GM23248 (cell line): Measurements from ENCODE around the gene ILK. TPM values are rescaled to one million over a fixed set of nuclear protein-coding genes. Genes with fewer than 3 reads are reported as not detected.

Experiments
- DNase-seq: peaks from one replicate; pipeline ENCODE4 v3.0.0-alpha.2; 2015
- H2AFZ ChIP-seq: fragments of 200-600 bp; sonication (generic); 2 replicates; pipeline ENCODE4 v1.6.1; 2016; ENCODE audit warnings: antibody characterized with exemption
- H3F3A ChIP-seq: fragments of 200-600 bp; sonication (generic); 2 replicates; pipeline ENCODE4 v1.6.1; 2016; ENCODE audit warnings: mild to moderate bottlenecking, antibody characterized with exemption, mixed run types; ENCODE audit not compliant: insufficient read depth
- H3K27ac ChIP-seq: fragments of 200-600 bp; sonication (generic); 2 replicates; pipeline ENCODE4 v1.5.1; 2016; ENCODE audit warnings: mild to moderate bottlenecking
- H3K27me3 ChIP-seq: fragments of 200-600 bp; sonication (generic); replicated peaks from 2 replicates; pipeline ENCODE4 v1.6.1; 2016; ENCODE audit warnings: mild to moderate bottlenecking; ENCODE audit not compliant: insufficient read depth
- H3K36me3 ChIP-seq: fragments of 200-600 bp; sonication (generic); 2 replicates; pipeline ENCODE4 v1.6.1; 2016; ENCODE audit warnings: low read depth, mild to moderate bottlenecking
- H3K4me1 ChIP-seq: fragments of 200-600 bp; sonication (generic); 2 replicates; pipeline ENCODE4 v1.6.1; 2016; ENCODE audit warnings: mild to moderate bottlenecking; ENCODE audit not compliant: insufficient read depth
- H3K4me2 ChIP-seq: fragments of 200-600 bp; sonication (generic); one replicate; pipeline ENCODE4 v1.6.1; 2016; ENCODE audit warnings: mild to moderate bottlenecking; ENCODE audit not compliant: unreplicated experiment
- H3K4me3 ChIP-seq: fragments of 200-600 bp; sonication (generic); 2 replicates; pipeline ENCODE4 v1.5.1; 2016; ENCODE audit warnings: mild to moderate bottlenecking
- H3K79me2 ChIP-seq: fragments of 200-600 bp; sonication (generic); 2 replicates; pipeline ENCODE4 v1.6.1; 2016; ENCODE audit warnings: mild to moderate bottlenecking; ENCODE audit not compliant: insufficient read depth
- H3K9ac ChIP-seq: fragments of 200-600 bp; sonication (generic); 2 replicates; pipeline ENCODE4 v1.6.1; 2016; ENCODE audit warnings: mild to moderate bottlenecking
- H3K9me2 ChIP-seq: fragments of 200-600 bp; sonication (generic); 2 replicates; pipeline ENCODE4 v1.6.1; 2016; ENCODE audit warnings: mixed run types, mild to moderate bottlenecking, moderate library complexity; ENCODE audit not compliant: insufficient read depth
- H3K9me3 ChIP-seq: fragments of 200-600 bp; sonication (generic); one replicate; pipeline ENCODE4 v1.6.1; 2017; ENCODE audit warnings: low read depth
- H4K20me1 ChIP-seq: fragments of 200-600 bp; sonication (generic); 2 replicates; pipeline ENCODE4 v1.6.0; 2016; ENCODE audit not compliant: insufficient read depth
- EZH2 ChIP-seq: fragments of 200-600 bp; sonication (generic); IDR thresholded peaks from 2 replicates; pipeline ENCODE4 v1.6.1; 2018; ENCODE audit warnings: antibody characterized with exemption, mild to moderate bottlenecking; ENCODE audit not compliant: insufficient read depth, poor library complexity, severe bottlenecking
- EZH2phosphoT487 ChIP-seq: fragments of 200-600 bp; sonication (generic); IDR thresholded peaks from 2 replicates; pipeline ENCODE4 v1.6.1; 2018; ENCODE audit warnings: antibody characterized with exemption, moderate library complexity, mild to moderate bottlenecking, low read depth; ENCODE audit not compliant: insufficient read depth
- WGBS, 2 experiments: methylation state at CpG; one replicate each; pipeline ENCODE4 v1.1.6; 2015 to 2017; ENCODE audit warnings: low lambda C conversion rate in 2 of 2, low coverage in 1 of 2; ENCODE audit errors: missing lambda C conversion rate in 2 of 2; 5-methylcytosine and 5-hydroxymethylcytosine counted together
- in situ Hi-C: fragments of 300-500 bp; cut with MboI; formaldehyde crosslinking; loops from 2 replicates; pipeline ENCODE4 v1.15.0; 2020
- polyA plus RNA-seq: library from polyadenylated mRNA; unstranded; fragments of >200 nt; fragmentation: Nextera tagmentation; extraction: Ambion mirVana; gene quantifications from 2 replicates; pipeline ENCODE4 v1.2.1, GENCODE V29; 2016
- total RNA-seq: library from RNA; depleted of rRNA; stranded (reverse); fragments of >200 nt; shearing (Covaris generic); gene quantifications from 2 replicates; pipeline ENCODE4 v1.2.3, GENCODE V29; 2014

Gene ILK
- total and polyA plus RNA-seq, 2 experiments from 2014 or later: 242 to 256 TPM

- no peak for TF ChIP-seq EZH2
- no peak for TF ChIP-seq EZH2phosphoT487
- no peaks in the 10 kb centered on the region for H3K9me3 ChIP-seq
Measured at GRCh38 chr11:6612213-6613041, 8.9 kb downstream of the ILK start, which contains the start of gene TAF10. TSS of gene TAF10 (minus strand) at chr11:6612216. CDS start at chr11:6612189, 27 bp downstream.

DNA sequence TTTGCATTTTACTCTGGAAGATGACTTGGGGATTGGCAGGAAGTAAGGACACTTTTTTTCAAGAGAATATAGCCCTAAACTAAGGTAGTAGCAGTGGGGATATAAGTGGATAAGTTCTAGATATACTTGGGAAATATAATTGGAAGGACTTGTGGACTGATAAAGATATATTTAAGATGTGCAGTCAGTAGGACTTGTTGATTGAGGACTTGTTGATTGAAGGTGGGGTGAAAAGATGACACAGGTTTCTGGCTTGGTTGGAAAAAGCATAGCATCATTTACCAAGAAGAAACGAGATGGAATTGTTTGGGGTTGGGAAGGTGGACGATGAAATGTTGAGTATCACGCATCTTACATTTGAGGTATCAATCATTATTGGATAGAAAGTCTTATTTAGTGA is 9.9 kb downstream of the ILK start:
- H3K9ac ChIP-seq: no peak overlapping the region
- no peak overlapping the region for H2AFZ ChIP-seq
- H3K4me3 ChIP-seq: no peak overlapping the region
- H3K27me3 ChIP-seq: no peaks in the 10 kb centered on the region
- peaks cover 52% of the 10 kb centered on the region for H3F3A ChIP-seq
- H3K4me1 ChIP-seq: peaks cover 30% of the 10 kb centered on the region
- peaks cover 25% of the 10 kb centered on the region for H3K36me3 ChIP-seq
- no peak for DNase-seq
- H3K4me2 ChIP-seq: no peak overlapping the region
- no peaks in the 10 kb centered on the region for H3K9me3 ChIP-seq
- H3K79me2 ChIP-seq: peaks cover 48% of the 10 kb centered on the region
- H4K20me1 ChIP-seq: no peaks in the 10 kb centered on the region
- TF ChIP-seq EZH2phosphoT487: no peak
- TF ChIP-seq EZH2: no peak
- WGBS, 2 experiments: 93 to 96% methylated on average over 3 of the region's 3 CpGs
- peak overlapping the region; percentile 88; the same call in 1 of the 2 replicates for H3K27ac ChIP-seq
- H3K9me2 ChIP-seq: no peaks in the 10 kb centered on the region
- in situ Hi-C loops: no loop called here

More at GRCh38 chr11:6612213-6613041, 8.9 kb downstream of the ILK start, which contains the start of gene TAF10:
- peaks cover 51% of the 10 kb centered on the region for H3F3A ChIP-seq
- DNase-seq: peak; percentile 98
- H2AFZ ChIP-seq: peak within 1 kb of the TSS; percentile 79
- peak within 1 kb of the TSS; percentile 80 for H3K9ac ChIP-seq
- H4K20me1 ChIP-seq: no peaks in the 10 kb centered on the region
- no peaks in the 10 kb centered on the region for H3K9me2 ChIP-seq
- H3K27ac ChIP-seq: peak within 1 kb of the TSS; percentile 88
- H3K27me3 ChIP-seq: no peaks in the 10 kb centered on the region
- H3K4me1 ChIP-seq: peaks cover 27% of the 10 kb centered on the region
- in situ Hi-C loops: no loop called here
- H3K4me3 ChIP-seq: peak within 1 kb of the TSS; percentile 74
- H3K79me2 ChIP-seq: peaks cover 53% of the 10 kb centered on the region
- H3K4me2 ChIP-seq: peak within 1 kb of the TSS; percentile 92
- peaks cover 32% of the 10 kb centered on the region for H3K36me3 ChIP-seq
- WGBS, 2 experiments: 1 to 2% methylated on average over 48 to 51 of the region's 51 CpGs

DNA sequence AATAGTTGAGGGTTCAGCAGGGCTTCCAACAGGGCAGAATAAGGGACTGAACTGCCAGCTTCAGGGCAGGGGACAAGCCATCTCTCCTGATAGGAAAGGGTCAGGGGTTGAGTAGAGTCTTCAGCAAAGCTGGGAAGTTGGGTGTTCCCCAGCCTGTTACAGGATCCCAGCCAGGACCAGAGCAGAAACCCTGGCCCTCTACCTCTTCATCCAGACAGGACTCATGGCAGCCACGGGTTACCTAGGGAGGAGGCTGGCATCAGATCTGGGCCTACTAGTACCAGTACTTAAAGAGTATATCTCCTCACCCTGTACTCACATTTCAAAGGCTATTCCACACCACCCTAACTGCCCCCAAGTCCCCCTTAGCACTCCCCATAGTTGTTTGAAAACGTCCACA is 10.9 kb downstream of the ILK start:
- H3K9ac ChIP-seq: no peak overlapping the region
- H3K9me2 ChIP-seq: no peaks in the 10 kb centered on the region
- 88 to 97% methylated on average over 2 of the region's 2 CpGs for WGBS, 2 experiments
- H3K79me2 ChIP-seq: peaks cover 38% of the 10 kb centered on the region
- H3K36me3 ChIP-seq: peaks cover 18% of the 10 kb centered on the region
- TF ChIP-seq EZH2: no peak
- TF ChIP-seq EZH2phosphoT487: no peak
- DNase-seq: no peak
- no peaks in the 10 kb centered on the region for H3K27me3 ChIP-seq
- H3K9me3 ChIP-seq: no peaks in the 10 kb centered on the region
- H2AFZ ChIP-seq: no peak overlapping the region
- no peak overlapping the region for H3K4me2 ChIP-seq
- H4K20me1 ChIP-seq: no peaks in the 10 kb centered on the region
- H3F3A ChIP-seq: peaks cover 47% of the 10 kb centered on the region
- H3K4me3 ChIP-seq: no peak overlapping the region
- in situ Hi-C loops: no loop called here
- H3K4me1 ChIP-seq: peaks cover 31% of the 10 kb centered on the region
- no peak overlapping the region for H3K27ac ChIP-seq

DNA sequence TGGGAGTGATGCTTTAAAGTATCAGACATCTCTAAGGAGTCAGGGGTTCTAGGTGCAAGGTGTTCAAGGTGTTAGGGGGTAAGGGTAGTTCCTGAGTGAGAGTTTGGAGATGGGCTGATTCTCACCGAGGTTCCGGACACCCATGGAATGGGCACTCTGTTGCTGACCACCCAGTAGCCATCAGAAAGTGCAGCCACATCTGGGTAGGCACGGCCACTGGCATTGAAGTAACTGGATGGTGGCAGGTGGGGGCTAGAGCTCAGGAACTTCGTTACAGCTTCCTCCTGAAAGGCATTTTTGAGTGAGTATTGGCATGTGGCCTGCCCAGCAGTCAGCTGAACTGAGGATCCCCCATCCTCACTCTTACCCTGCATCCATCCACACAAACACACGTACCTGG is 11.5 kb downstream of the ILK start:
- H3K9ac ChIP-seq: no peak overlapping the region
- H3K36me3 ChIP-seq: peaks cover 12% of the 10 kb centered on the region; the same call in 1 of the 2 replicates
- peaks cover 34% of the 10 kb centered on the region for H3K4me1 ChIP-seq
- no peak overlapping the region for H2AFZ ChIP-seq
- no peak overlapping the region for H3K4me2 ChIP-seq
- TF ChIP-seq EZH2 (no peak), EZH2phosphoT487 (no peak)
- in situ Hi-C loops: no loop called here
- H3K4me3 ChIP-seq: no peak overlapping the region
- no peak overlapping the region for H3K27ac ChIP-seq
- 98 to 99% methylated on average over 5 of the region's 5 CpGs for WGBS, 2 experiments
- no peak for DNase-seq
- H3K27me3 ChIP-seq: no peaks in the 10 kb centered on the region
- H4K20me1 ChIP-seq: no peaks in the 10 kb centered on the region
- H3F3A ChIP-seq: peaks cover 41% of the 10 kb centered on the region
- H3K9me3 ChIP-seq: no peaks in the 10 kb centered on the region
- H3K9me2 ChIP-seq: no peaks in the 10 kb centered on the region
- H3K79me2 ChIP-seq: peaks cover 32% of the 10 kb centered on the region
